ENCODE data around the gene TRIM63. TPM values are rescaled to one million over a fixed set of nuclear protein-coding genes. Genes with fewer than 3 reads are reported as not detected.

TRIM63 gene
- total and polyA plus RNA-seq, 8 donors, result 0.09 to 0.52 (median 0.33) TPM; not detected in 2

DNA sequence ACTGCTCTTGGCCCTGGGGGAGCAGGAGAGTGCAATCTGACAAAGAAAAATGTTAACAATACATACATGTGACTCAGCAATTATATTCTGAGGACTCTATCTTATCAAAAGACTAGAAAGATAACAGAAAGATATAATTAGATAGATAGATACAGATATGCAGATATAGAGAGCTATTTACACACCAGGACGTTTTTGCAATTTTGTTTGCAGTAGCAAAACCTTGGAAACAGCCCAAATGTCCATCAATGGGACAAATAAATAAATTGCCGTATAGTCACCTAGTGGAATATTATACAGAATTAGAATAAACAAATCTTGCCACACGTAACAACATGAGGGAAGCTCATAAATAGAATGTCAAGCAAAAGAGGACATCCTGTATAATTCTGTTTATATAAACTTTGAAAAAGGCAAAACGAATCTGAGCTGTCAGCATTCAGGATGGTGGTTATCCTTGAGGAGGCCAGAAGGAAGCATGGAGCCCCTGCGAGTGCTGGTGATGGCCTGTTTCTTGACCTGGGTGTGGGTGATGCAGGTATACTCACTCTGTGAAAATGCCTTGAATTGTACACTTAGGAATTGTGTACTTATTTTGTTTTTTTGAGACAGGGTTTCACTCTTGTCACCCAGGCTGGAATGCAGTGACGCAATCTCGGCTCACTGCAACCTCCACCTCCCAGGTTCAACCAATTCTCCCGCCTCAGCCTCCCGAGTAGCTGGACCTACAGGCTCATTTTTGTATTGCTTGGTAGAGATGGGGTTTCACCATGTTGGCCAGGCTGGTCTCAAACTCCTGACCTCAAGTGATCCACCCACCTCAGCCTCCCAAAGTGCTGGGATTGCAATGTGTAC lies 12.8 kb upstream of the TRIM63 start:
- 37 to 38% methylated on average over 9 of the region's 9 CpGs for WGBS, 2 donors
- TF ChIP-seq, protein P1, sequence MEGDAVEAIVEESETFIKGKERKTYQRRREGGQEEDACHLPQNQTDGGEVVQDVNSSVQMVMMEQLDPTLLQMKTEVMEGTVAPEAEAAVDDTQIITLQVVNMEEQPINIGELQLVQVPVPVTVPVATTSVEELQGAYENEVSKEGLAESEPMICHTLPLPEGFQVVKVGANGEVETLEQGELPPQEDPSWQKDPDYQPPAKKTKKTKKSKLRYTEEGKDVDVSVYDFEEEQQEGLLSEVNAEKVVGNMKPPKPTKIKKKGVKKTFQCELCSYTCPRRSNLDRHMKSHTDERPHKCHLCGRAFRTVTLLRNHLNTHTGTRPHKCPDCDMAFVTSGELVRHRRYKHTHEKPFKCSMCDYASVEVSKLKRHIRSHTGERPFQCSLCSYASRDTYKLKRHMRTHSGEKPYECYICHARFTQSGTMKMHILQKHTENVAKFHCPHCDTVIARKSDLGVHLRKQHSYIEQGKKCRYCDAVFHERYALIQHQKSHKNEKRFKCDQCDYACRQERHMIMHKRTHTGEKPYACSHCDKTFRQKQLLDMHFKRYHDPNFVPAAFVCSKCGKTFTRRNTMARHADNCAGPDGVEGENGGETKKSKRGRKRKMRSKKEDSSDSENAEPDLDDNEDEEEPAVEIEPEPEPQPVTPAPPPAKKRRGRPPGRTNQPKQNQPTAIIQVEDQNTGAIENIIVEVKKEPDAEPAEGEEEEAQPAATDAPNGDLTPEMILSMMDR (IDR thresholded peaks at IDR 0.05), result no peak
- Histone ChIP-seq H3K4me1 (peaks cover 7 to 22% (median 8%) of the 10 kb centered on the region in 3 donors), H3K36me3 (no peaks in the 10 kb centered on the region), H3K27ac (peak overlapping the region in 3 of 4 donors; percentile 4 to 19 (median 17)), H3K9me3 (no peaks in the 10 kb centered on the region), H3K4me3 (no peak overlapping the region), H3K27me3 (no peaks in the 10 kb centered on the region)
- ATAC-seq (peak; percentile 20 to 65 (median 46)), FAIRE-seq (no peak), DNase-seq (no peak)
- intact Hi-C loops (cut with DNase I), result no loop called here

- H3K36me3 ChIP-seq, result no peaks in the 10 kb centered on the region
- ATAC-seq, result no peak
- no peak for DNase-seq
- no peak overlapping the region for H3K4me3 ChIP-seq
- intact Hi-C loops (cut with DNase I), result no loop called here
- TF ChIP-seq, protein P1 (IDR thresholded peaks at IDR 0.05), result no peak
- peak overlapping the region in 1 of 4 donors; percentile 17 for H3K27ac ChIP-seq
- H3K4me1 ChIP-seq, result peaks cover 7 to 22% (median 8%) of the 10 kb centered on the region in 3 donors
- no peak for FAIRE-seq
- no peaks in the 10 kb centered on the region for H3K27me3 ChIP-seq
- H3K9me3 ChIP-seq, result no peaks in the 10 kb centered on the region
- 77% methylated on average over 7 of the region's 7 CpGs for WGBS, 2 donors
These were observed 11.7 kb upstream of the TRIM63 start for GRCh38 chr1:26079178-26079563.

GRCh38 chr1:26078286-26079177 lies 11.1 kb upstream of the TRIM63 start:
- Histone ChIP-seq H3K27ac (peak overlapping the region in 1 of 4 donors; percentile 17), H3K4me1 (peaks cover 7 to 26% (median 8%) of the 10 kb centered on the region in 3 donors), H3K36me3 (no peaks in the 10 kb centered on the region), H3K4me3 (no peak overlapping the region), H3K27me3 (no peaks in the 10 kb centered on the region), H3K9me3 (no peaks in the 10 kb centered on the region)
- intact Hi-C loops (cut with DNase I), result no loop called here
- peak in 2 of 4 donors; percentile 31 to 45 for ATAC-seq
- TF ChIP-seq, protein P1 (IDR thresholded peaks at IDR 0.05), result no peak
- no peak for FAIRE-seq
- 39 to 55% methylated on average over 8 of the region's 8 CpGs for WGBS, 2 donors
- DNase-seq, result no peak

DNA sequence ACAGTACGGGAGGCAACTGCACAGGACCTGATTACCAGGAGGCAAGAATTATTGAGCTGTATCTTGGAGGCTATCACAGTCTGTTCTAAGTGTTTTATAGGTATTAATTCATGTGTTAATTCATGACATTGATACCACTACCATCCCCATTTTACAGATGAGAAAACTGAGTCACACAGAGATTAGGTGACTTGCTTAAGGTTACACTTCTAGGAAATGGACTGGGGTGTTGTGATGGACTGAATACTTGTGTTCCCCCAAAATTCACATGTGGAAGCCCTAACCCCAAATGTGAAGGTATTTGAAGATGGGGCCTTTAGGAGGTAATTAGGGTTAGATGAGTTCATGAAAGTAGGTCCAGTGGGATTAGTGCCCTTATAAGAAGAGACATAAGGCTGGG lies 10.1 kb upstream of the TRIM63 start:
- no peak for ATAC-seq
- Histone ChIP-seq H3K36me3 (no peaks in the 10 kb centered on the region), H3K27me3 (no peaks in the 10 kb centered on the region), H3K9me3 (no peaks in the 10 kb centered on the region), H3K27ac (no peak overlapping the region), H3K4me1 (peaks cover 11 to 35% (median 15%) of the 10 kb centered on the region in 3 donors), H3K4me3 (no peak overlapping the region)
- intact Hi-C loops (cut with DNase I), result no loop called here
- 95 to 97% methylated on average over 1 of the region's 1 CpG for WGBS, 2 donors
- FAIRE-seq, result no peak
- no peak for DNase-seq
- TF ChIP-seq, protein P1 (IDR thresholded peaks at IDR 0.05), result no peak
